Adrenal gland (tissue), 5 donors: ENCODE results near the gene GLB1L2.

Source experiments
- CTCF ChIP-seq, 6 experiments: fragments of 450-650 bp in 4 of 6; fragments of 200-600 bp in 2 of 6; sonication (generic) in 1 of 6; IDR thresholded peaks; 1 replicate in 5 of 6; 2 replicates in 1 of 6; pipeline versions ENCODE4 v1.5.1 to v1.8.0; 2016 to 2021; ENCODE audit warnings: antibody characterized with exemption in 6 of 6, mild to moderate bottlenecking in 2 of 6, moderate library complexity in 1 of 6
- POLR2A ChIP-seq, 2 donors: fragments of 450-650 bp; IDR thresholded peaks; one replicate each; pipeline ENCODE4 v1.6.1; 2017; ENCODE audit warnings: antibody characterized with exemption in 2 of 2, mild to moderate bottlenecking in 2 of 2, moderate library complexity in 1 of 2
- donor health status: DM: no; HTN: no; CAD: no.

- TF ChIP-seq CTCF (IDR thresholded peaks at IDR 0.05) (no peak), POLR2A (IDR thresholded peaks at IDR 0.05) (no peak)
Measured at GRCh38 chr11:134355136-134355535, 23.3 kb downstream of the GLB1L2 start.
